Glutamatergic neuron (in vitro differentiated cells): Measurements from ENCODE around the gene FNDC3B. TPM values are rescaled to one million over a fixed set of nuclear protein-coding genes. Genes with fewer than 3 reads are reported as not detected.

Experiments used
- DNase-seq: peaks from one replicate; pipeline ENCODE4 v3.0.0; 2022
- H3K27ac Mint-ChIP-seq: one replicate; pipeline ENCODE4 v1.8.0; 2020; ENCODE audit warnings: mild to moderate bottlenecking, mixed read lengths, inconsistent platforms; ENCODE audit not compliant: unreplicated experiment
- H3K27me3 Mint-ChIP-seq: one replicate; pipeline ENCODE4 v1.8.0; 2020; ENCODE audit warnings: mild to moderate bottlenecking, moderate library complexity, mixed read lengths, inconsistent platforms; ENCODE audit not compliant: unreplicated experiment
- H3K36me3 Mint-ChIP-seq: one replicate; pipeline ENCODE4 v1.8.0; 2020; ENCODE audit warnings: mild to moderate bottlenecking, mixed read lengths, inconsistent platforms; ENCODE audit not compliant: unreplicated experiment
- H3K4me1 Mint-ChIP-seq: one replicate; pipeline ENCODE4 v1.8.0; 2020; ENCODE audit warnings: mild to moderate bottlenecking, low read depth, mixed read lengths, inconsistent platforms; ENCODE audit not compliant: unreplicated experiment
- H3K4me3 Mint-ChIP-seq: one replicate; pipeline ENCODE4 v1.8.0; 2020; ENCODE audit warnings: mild to moderate bottlenecking, mixed read lengths, inconsistent platforms; ENCODE audit not compliant: unreplicated experiment
- H3K9me3 Mint-ChIP-seq: one replicate; pipeline ENCODE4 v1.8.0; 2020; ENCODE audit warnings: mild to moderate bottlenecking, moderate library complexity, mixed read lengths, inconsistent platforms; ENCODE audit not compliant: unreplicated experiment
- total RNA-seq: library from RNA; stranded (reverse); fragmentation: NEBNext Ultra II Directional; extraction: Animal tissue kit (Norgen Biotek cat#: 25700); gene quantifications from one replicate; pipeline ENCODE4 v1.2.1, GENCODE V29; 2021; ENCODE audit not compliant: unreplicated experiment
- TF ChIP-seq, protein P1 (sequence below): fragments of 200-600 bp; sonication (generic); IDR thresholded peaks from one replicate; pipeline ENCODE4 v1.5.0; 2021; ENCODE audit not compliant: partially characterized antibody, unreplicated experiment

Gene FNDC3B
- total RNA-seq, 1 donor from 2014 or later, result 11.7 TPM

DNA sequence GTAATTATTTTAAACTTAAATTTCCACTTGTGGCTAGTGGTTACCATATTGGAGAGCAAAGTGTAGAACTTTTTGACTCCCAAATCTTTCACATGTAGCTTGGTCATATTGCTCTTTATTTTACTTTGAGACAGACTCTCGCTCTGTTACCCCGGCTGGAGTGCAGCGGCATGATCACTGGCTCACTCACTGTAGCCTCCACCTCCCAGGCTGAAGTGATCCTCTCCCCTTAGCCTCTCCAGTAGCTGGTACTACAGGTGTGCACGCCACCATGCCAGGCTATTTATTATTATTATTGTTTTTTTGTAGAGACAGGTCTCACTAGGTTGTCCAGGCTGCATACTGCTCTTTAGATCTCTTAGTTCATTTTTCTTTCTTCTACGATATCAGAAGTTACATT lies 3.9 kb downstream of the FNDC3B start:
- H3K9me3 Mint-ChIP-seq, result peaks cover 6% of the 10 kb centered on the region
- peaks cover 2% of the 10 kb centered on the region for H3K27me3 Mint-ChIP-seq
- no peak overlapping the region for H3K27ac Mint-ChIP-seq
- no peak overlapping the region for H3K4me3 Mint-ChIP-seq
- no peaks in the 10 kb centered on the region for H3K36me3 Mint-ChIP-seq
- H3K4me1 Mint-ChIP-seq, result no peaks in the 10 kb centered on the region
- TF ChIP-seq, protein P1, sequence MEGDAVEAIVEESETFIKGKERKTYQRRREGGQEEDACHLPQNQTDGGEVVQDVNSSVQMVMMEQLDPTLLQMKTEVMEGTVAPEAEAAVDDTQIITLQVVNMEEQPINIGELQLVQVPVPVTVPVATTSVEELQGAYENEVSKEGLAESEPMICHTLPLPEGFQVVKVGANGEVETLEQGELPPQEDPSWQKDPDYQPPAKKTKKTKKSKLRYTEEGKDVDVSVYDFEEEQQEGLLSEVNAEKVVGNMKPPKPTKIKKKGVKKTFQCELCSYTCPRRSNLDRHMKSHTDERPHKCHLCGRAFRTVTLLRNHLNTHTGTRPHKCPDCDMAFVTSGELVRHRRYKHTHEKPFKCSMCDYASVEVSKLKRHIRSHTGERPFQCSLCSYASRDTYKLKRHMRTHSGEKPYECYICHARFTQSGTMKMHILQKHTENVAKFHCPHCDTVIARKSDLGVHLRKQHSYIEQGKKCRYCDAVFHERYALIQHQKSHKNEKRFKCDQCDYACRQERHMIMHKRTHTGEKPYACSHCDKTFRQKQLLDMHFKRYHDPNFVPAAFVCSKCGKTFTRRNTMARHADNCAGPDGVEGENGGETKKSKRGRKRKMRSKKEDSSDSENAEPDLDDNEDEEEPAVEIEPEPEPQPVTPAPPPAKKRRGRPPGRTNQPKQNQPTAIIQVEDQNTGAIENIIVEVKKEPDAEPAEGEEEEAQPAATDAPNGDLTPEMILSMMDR, result no peak
- DNase-seq, result no peak

DNA sequence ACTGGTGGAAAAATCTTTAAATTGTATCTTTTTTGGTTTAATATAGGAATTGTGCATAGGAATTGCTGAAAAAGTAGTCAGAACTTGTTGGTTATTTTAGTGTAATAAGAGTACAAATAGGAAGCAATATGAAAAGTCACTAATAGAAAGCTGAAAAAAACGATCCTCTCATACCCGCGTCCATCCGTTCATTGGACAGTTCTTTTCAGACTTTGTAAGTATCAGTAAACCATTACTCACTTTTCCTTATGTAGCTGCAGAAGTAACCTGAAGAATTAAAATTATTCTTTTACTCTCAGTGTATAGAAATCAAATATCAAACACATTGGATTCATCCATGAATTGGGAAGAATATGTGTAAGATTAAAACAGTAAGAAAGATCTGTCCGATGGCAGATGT lies 4.4 kb downstream of the FNDC3B start:
- Mint-ChIP-seq H3K27me3 (peaks cover 2% of the 10 kb centered on the region), H3K4me1 (no peaks in the 10 kb centered on the region), H3K36me3 (no peaks in the 10 kb centered on the region), H3K4me3 (no peak overlapping the region), H3K27ac (no peak overlapping the region), H3K9me3 (peaks cover 5% of the 10 kb centered on the region)
- no peak for DNase-seq
- TF ChIP-seq, protein P1, result no peak

DNA sequence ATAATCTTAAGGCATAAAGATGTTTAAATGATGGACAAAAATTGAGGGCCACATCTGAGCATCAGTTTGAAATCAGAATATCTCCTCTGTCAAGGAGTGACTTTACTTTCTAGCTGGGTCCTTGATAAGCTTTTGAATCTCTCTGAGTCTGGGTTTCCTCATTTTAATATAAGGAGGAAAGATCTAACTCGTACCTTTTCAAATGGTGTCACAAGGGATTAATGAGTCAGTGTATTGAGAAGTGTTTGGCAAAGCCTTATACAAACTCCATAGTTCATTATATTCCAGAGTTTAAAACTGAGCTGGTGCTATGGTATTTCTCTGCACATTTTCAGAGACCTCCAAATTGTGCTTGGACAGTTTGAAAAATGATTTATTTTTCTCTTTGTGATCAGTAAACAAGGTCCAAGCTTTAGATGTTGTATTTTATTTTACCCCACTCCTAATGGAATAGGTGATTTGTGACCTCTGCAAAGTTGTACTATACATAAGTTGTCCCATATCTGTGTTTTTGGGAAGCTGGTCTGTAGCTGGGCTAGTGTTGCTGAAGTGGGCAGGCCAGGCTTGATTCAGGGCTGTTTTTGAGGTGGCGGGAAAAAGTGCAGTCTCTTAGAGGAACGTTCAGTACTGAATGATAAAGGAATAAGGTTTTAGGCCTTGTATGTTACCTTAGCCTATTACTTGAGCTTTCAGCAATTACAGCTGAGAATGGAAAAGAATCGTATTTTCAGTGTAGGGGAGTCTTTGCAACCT lies 5.6 kb downstream of the FNDC3B start:
- Mint-ChIP-seq H3K4me3 (no peak overlapping the region), H3K27ac (no peak overlapping the region), H3K36me3 (no peaks in the 10 kb centered on the region), H3K27me3 (no peaks in the 10 kb centered on the region), H3K4me1 (no peaks in the 10 kb centered on the region), H3K9me3 (no peaks in the 10 kb centered on the region)
- no peak for DNase-seq
- TF ChIP-seq, protein P1, result no peak

DNA sequence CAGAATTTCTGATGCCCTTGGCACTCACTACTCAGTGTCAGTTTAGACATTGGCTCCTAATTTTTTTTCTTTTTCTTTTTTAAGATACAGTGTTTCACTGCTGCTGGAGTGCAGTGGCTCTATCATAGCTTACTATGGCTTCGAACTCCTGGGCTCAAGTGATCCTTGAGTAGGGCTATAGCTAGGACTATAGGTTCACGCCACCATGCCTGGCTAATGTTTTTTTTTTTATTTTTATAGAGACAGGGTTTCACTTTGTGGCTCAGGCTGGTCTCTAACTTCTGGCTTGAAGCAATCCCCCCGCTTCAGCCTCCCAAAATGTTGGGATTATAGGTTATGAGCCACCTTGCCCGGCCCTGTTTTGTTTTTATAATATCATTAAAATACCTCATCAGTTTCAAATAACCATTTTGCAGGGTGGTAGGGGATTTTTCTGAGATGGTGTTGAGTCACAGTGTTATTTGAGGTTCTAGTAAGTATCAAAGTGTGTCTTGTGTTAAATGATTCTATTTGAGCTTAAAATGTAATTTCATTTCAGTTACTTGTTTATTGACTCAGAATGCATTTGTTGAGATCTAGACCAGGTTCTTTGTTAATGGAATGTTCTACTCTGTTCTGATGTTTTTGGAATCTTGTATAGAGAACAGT lies 7.0 kb downstream of the FNDC3B start:
- Mint-ChIP-seq H3K27ac (no peak overlapping the region), H3K4me1 (no peaks in the 10 kb centered on the region), H3K9me3 (no peaks in the 10 kb centered on the region), H3K27me3 (no peaks in the 10 kb centered on the region), H3K4me3 (no peak overlapping the region), H3K36me3 (no peaks in the 10 kb centered on the region)
- TF ChIP-seq, protein P1, result no peak
- no peak for DNase-seq

DNA sequence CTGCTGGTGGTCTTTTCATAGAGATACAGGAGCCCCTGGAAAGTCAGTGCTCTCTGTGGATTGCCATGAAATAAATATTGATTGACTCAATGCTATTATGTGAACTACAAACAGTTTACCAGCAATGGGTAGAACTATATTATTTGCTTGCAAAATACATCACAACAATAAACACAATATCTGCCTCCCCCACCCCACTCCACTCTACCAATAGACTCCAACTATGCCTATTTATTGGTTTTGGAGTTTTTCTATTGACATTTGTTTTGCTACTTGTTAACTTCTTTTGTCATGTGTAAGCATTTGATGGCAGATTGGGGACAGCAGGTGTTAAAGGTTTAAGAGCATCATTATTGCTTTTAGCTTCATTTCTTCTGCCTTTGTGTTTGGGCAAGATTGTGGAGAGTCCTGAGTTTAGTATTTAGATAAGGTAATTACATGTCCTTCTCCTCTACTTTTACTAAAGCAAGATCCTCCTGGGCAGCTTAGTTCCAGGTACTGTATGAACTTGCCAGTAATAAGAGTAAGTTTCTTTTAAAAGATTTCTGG lies 8.3 kb downstream of the FNDC3B start:
- Mint-ChIP-seq H3K4me1 (peaks cover 1% of the 10 kb centered on the region), H3K9me3 (no peaks in the 10 kb centered on the region), H3K36me3 (no peaks in the 10 kb centered on the region), H3K27me3 (no peaks in the 10 kb centered on the region), H3K27ac (no peak overlapping the region), H3K4me3 (no peak overlapping the region)
- TF ChIP-seq, protein P1, result no peak
- no peak for DNase-seq
